ENCODE results near the gene BCAP31. TPM values are rescaled to one million over a fixed set of nuclear protein-coding genes. Genes with fewer than 3 reads are reported as not detected.

BCAP31 gene
- total RNA-seq, 1 experiment from 2014 or later: 232 TPM

GRCh38 chrX:153671589-153672530, 52.3 kb downstream of the BCAP31 start:
- BruUV-seq (replicated peaks): no TSS peak
- TF ChIP-seq CTCF (IDR thresholded peaks at IDR 0.05; ENCODE audit: insufficient read depth in 1 of 2, low read depth in 1 of 2, low read length in 1 of 2, severe bottlenecking in 1 of 2, unreplicated experiment in 1 of 2): no peak
- intact Hi-C loops (cut with micrococcal nuclease; ENCODE audit: unreplicated experiment): no loop called here
- Mint-ChIP-seq H3K9me3 (ENCODE audit: unreplicated experiment) (no peaks in the 10 kb centered on the region), H3K4me3 (ENCODE audit: unreplicated experiment) (no peak overlapping the region), H3K27me3 (ENCODE audit: insufficient read depth, unreplicated experiment) (peaks cover 4% of the 10 kb centered on the region), H3K27ac (ENCODE audit: unreplicated experiment) (no peak overlapping the region), H3K4me1 (ENCODE audit: low read depth, unreplicated experiment) (no peaks in the 10 kb centered on the region), H3K36me3 (ENCODE audit: insufficient read depth, unreplicated experiment) (peaks cover 6% of the 10 kb centered on the region)
- Histone ChIP-seq H3K36me3 (ENCODE audit: control insufficient read depth, insufficient read depth, low read length) (no peaks in the 10 kb centered on the region), H3K4me3 (ENCODE audit: low read depth, low read length) (no peak overlapping the region), H3K9me3 (no peaks in the 10 kb centered on the region), H3K27me3 (replicated peaks; ENCODE audit: control insufficient read depth, insufficient read depth, low read length) (no peaks in the 10 kb centered on the region), H3K4me1 (no peaks in the 10 kb centered on the region)
- ChIA-PET CTCF (interaction anchor here (0.6 kb wide), 1 partner anchor 94 kb away, joined by 3 read pairs; no protein-coding TSS in a partner anchor), POLR2A (no interaction called here)
- no peak for DNase-seq

- Mint-ChIP-seq H3K4me3 (ENCODE audit: unreplicated experiment) (no peak overlapping the region), H3K27me3 (ENCODE audit: insufficient read depth, unreplicated experiment) (peaks cover 4% of the 10 kb centered on the region), H3K36me3 (ENCODE audit: insufficient read depth, unreplicated experiment) (peaks cover 6% of the 10 kb centered on the region), H3K9me3 (ENCODE audit: unreplicated experiment) (no peaks in the 10 kb centered on the region), H3K4me1 (ENCODE audit: low read depth, unreplicated experiment) (no peaks in the 10 kb centered on the region), H3K27ac (ENCODE audit: unreplicated experiment) (no peak overlapping the region)
- no peaks in the 10 kb centered on the region for H3K9me3 ChIP-seq
- POLR2A ChIA-PET: no interaction called here
- CTCF ChIA-PET: interaction anchor here (0.6 kb wide), 1 partner anchor 93 kb away, joined by 3 read pairs; no protein-coding TSS in a partner anchor
- BruUV-seq (replicated peaks): no TSS peak
- no peak for DNase-seq
- H3K27me3 ChIP-seq (replicated peaks; ENCODE audit: control insufficient read depth, insufficient read depth, low read length): no peaks in the 10 kb centered on the region
- H3K4me3 ChIP-seq (ENCODE audit: low read depth, low read length): no peak overlapping the region
- no peaks in the 10 kb centered on the region for H3K4me1 ChIP-seq
- TF ChIP-seq CTCF (IDR thresholded peaks at IDR 0.05; ENCODE audit: insufficient read depth in 1 of 2, low read depth in 1 of 2, low read length in 1 of 2, severe bottlenecking in 1 of 2, unreplicated experiment in 1 of 2): no peak
- intact Hi-C loops (cut with micrococcal nuclease; ENCODE audit: unreplicated experiment): no loop called here
- H3K36me3 ChIP-seq (ENCODE audit: control insufficient read depth, insufficient read depth, low read length): no peaks in the 10 kb centered on the region
These were observed 53.2 kb downstream of the BCAP31 start for GRCh38 chrX:153670748-153671588.

Measured in Caco-2 (cell line).